K562 (cell line): ENCODE results near the gene SLC12A6. TPM values are rescaled to one million over a fixed set of nuclear protein-coding genes. Genes with fewer than 3 reads are reported as not detected.

Source experiments
- ATAC-seq: fragments of 200-7000 bp; cut with Tn5 transposase; 3 replicates; pipeline ENCODE4 v1.9.1; 2020; ENCODE audit warnings: moderate library complexity
- BruUV-seq: library from RNA; stranded (reverse); fragments of 400-500 nt; replicated peaks from 2 replicates; lab custom pipeline; 2021; lab: Mats Ljungman, UMichigan
- CTCF ChIA-PET: fragments of 300-600 bp; formaldehyde crosslinking; extraction: SDS; loops from one replicate; lab custom pipeline; 2021; ENCODE audit warnings: low intra/inter-chr PET ratio; lab: Yijun Ruan, JAX
- POLR2A ChIA-PET: fragments of 300-600, 350-650 bp; sonication (Branson Sonifier 250); formaldehyde crosslinking; extraction: SDS; loops from one replicate; lab custom pipeline; 2021; ENCODE audit warnings: antibody characterized with exemption, inconsistent platforms; lab: Yijun Ruan, JAX
- DNase-seq, 4 experiments: peaks; one replicate each; pipeline versions ENCODE4 v3.0.0 to v3.0.0-alpha.2; 2011 to 2018; ENCODE audit warnings: low spot score in 3 of 4, mixed read lengths in 3 of 4; ENCODE audit errors: extremely low read depth in 1 of 4
- FAIRE-seq: peaks from 2 replicates; lab custom pipeline; 2011; peaks lifted over from hg19 to GRCh38; lab: Jason Lieb, UNC
- H2AFZ ChIP-seq: 2 replicates; pipeline ENCODE4 v1.6.0; 2011; ENCODE audit warnings: low read depth, low read length, control low read depth, inconsistent platforms
- H3K27ac ChIP-seq: fragments of 200-600 bp; 3 replicates; pipeline ENCODE4 v1.8.0; 2011; ENCODE audit warnings: low read depth, mild to moderate bottlenecking, control low read depth, inconsistent platforms, low read length, moderate library complexity, mixed read lengths; ENCODE audit errors: extremely low read depth
- H3K27me3 ChIP-seq, 2 experiments: fragments of 300-600 bp in 1 of 2; 2 replicates in 1 of 2; 3 replicates in 1 of 2; pipeline versions ENCODE4 v1.6.0 to v1.8.0; 2011; ENCODE audit warnings: inconsistent platforms in 2 of 2, low read length in 2 of 2, mild to moderate bottlenecking in 1 of 2, mixed read lengths in 1 of 2, moderate library complexity in 1 of 2; ENCODE audit not compliant: control insufficient read depth in 2 of 2, insufficient read depth in 2 of 2
- H3K36me3 ChIP-seq: fragments of 300-600 bp; 3 replicates; pipeline ENCODE4 v1.8.0; 2011; ENCODE audit warnings: mild to moderate bottlenecking, low read length, inconsistent platforms; ENCODE audit not compliant: control insufficient read depth, insufficient read depth
- H3K4me1 ChIP-seq, 2 experiments: fragments of 200-600 bp in 1 of 2; replicated peaks in 1 of 2; 2 replicates in 1 of 2; 3 replicates in 1 of 2; pipeline versions ENCODE4 v1.5.1 to v1.8.0; 2011; ENCODE audit warnings: inconsistent platforms in 2 of 2, low read length in 2 of 2, mild to moderate bottlenecking in 1 of 2, mixed read lengths in 1 of 2, moderate library complexity in 1 of 2; ENCODE audit not compliant: control insufficient read depth in 2 of 2, insufficient read depth in 2 of 2
- H3K4me2 ChIP-seq: 2 replicates; pipeline ENCODE4 v1.6.1; 2011; ENCODE audit warnings: low read length, control low read depth, inconsistent platforms, mixed read lengths; ENCODE audit not compliant: insufficient read depth
- H3K4me3 ChIP-seq: fragments of 200-600 bp; sonication (generic), shearing (Covaris generic); 2 replicates; pipeline ENCODE4 v1.5.1; 2016; ENCODE audit warnings: control low read depth, inconsistent platforms
- H3K79me2 ChIP-seq: fragments of 200-600 bp; 3 replicates; pipeline ENCODE4 v1.8.0; 2011; ENCODE audit warnings: low read length, inconsistent platforms; ENCODE audit not compliant: control insufficient read depth, insufficient read depth
- H3K9ac ChIP-seq, 2 experiments: 2 replicates each; pipeline versions ENCODE4 v1.6.0 to v1.6.1; 2011; ENCODE audit warnings: low read depth in 2 of 2, low read length in 2 of 2, control low read depth in 1 of 2, inconsistent platforms in 1 of 2, mild to moderate bottlenecking in 1 of 2, mixed read lengths in 1 of 2; ENCODE audit not compliant: insufficient read depth in 1 of 2
- H3K9me1 ChIP-seq: one replicate; pipeline ENCODE4 v1.6.0; 2011; ENCODE audit warnings: inconsistent platforms, mild to moderate bottlenecking, low read length, moderate library complexity; ENCODE audit not compliant: control insufficient read depth, insufficient read depth
- H3K9me3 ChIP-seq: replicated peaks from 2 replicates; pipeline ENCODE4 v1.5.1; 2011; ENCODE audit warnings: low read depth, low read length, inconsistent platforms; ENCODE audit not compliant: control insufficient read depth, insufficient read depth
- H4K20me1 ChIP-seq: replicated peaks from 2 replicates; pipeline ENCODE4 v1.6.1; 2011; ENCODE audit warnings: low read length, inconsistent platforms, mixed read lengths; ENCODE audit not compliant: control insufficient read depth, insufficient read depth
- CC2D1A ChIP-seq: fragments of 450-650 bp; IDR thresholded peaks from 2 replicates; pipeline ENCODE4 v1.6.1; 2017; ENCODE audit warnings: mild to moderate bottlenecking
- CCAR2 ChIP-seq: fragments of 200-400 bp; formaldehyde crosslinking; IDR thresholded peaks from 2 replicates; pipeline ENCODE4 v1.6.1; 2017; ENCODE audit warnings: mild to moderate bottlenecking, low read depth, low read length
- MYC ChIP-seq, 2 experiments: fragments of 250-450 bp in 1 of 2; sonication (Bioruptor Pico) in 1 of 2; IDR thresholded peaks; 2 replicates each; pipeline versions ENCODE4 v1.5.1 to v1.6.1; 2012 to 2021; ENCODE audit warnings: low read depth in 2 of 2, borderline replicate concordance in 1 of 2, improper control_type of control experiment in 1 of 2, low read length in 1 of 2, mild to moderate bottlenecking in 1 of 2, moderate library complexity in 1 of 2
- ZNF57 ChIP-seq: fragments of 450-650 bp; formaldehyde crosslinking; IDR thresholded peaks from 2 replicates; pipeline ENCODE4 v1.4.0; 2020; ENCODE audit warnings: mild to moderate bottlenecking, moderate library complexity
- ZNF785 ChIP-seq: fragments of 250-450 bp; sonication (Bioruptor Pico); IDR thresholded peaks from 2 replicates; pipeline ENCODE4 v1.4.0; 2020; ENCODE audit warnings: mild to moderate bottlenecking
- WGBS: fragments of 100-300 bp; shearing (Covaris generic); methylation state at CpG from one replicate; pipeline ENCODE4 v1.1.6; 2016; ENCODE audit warnings: low coverage, mixed read lengths; ENCODE audit not compliant: insufficient coverage; ENCODE audit errors: missing lambda C conversion rate; 5-methylcytosine and 5-hydroxymethylcytosine counted together
- in situ Hi-C: fragments of 300-500 bp; cut with MboI; formaldehyde crosslinking; loops from 4 replicates; pipeline ENCODE4 v1.15.0; 2018; ENCODE audit warnings: inconsistent platforms, mixed read lengths
- intact Hi-C: fragments of 100-400 bp; cut with micrococcal nuclease; formaldehyde crosslinking; loops from 2 replicates; pipeline ENCODE4 v1.14.2; 2022
- polyA plus RNA-seq, 8 experiments: library from polyadenylated mRNA; depleted of rRNA in 4 of 8; stranded (reverse) in 5 of 8; unstranded in 3 of 8; fragments of >200 nt; fragmentation: Nextera tagmentation in 2 of 8; fragmentation: Illumina TruSeq in 1 of 8; extraction: Ambion mirVana in 2 of 8; extraction: Trizol in 1 of 8; gene quantifications; 2 replicates each; pipeline versions ENCODE4 v1.2.1 to v1.2.3, GENCODE V29; 2011 to 2014; ENCODE audit warnings: inconsistent platforms in 1 of 8, missing spikeins in 1 of 8
- total RNA-seq, 7 experiments: library from RNA; depleted of rRNA in 6 of 7; stranded (reverse); fragments of >200 nt in 6 of 7; fragmentation: Illumina TruSeq in 2 of 7; extraction: Trizol in 2 of 7; gene quantifications; 2 replicates each; pipeline versions ENCODE4 v1.2.1 to v1.2.3, GENCODE V29; 2011 to 2021; ENCODE audit warnings: low replicate concordance in 1 of 7
- TF ChIP-seq, protein P1 (sequence below): fragments of 450-650 bp; conservative IDR thresholded peaks from 2 replicates; pipeline ENCODE4 v1.6.1; 2016; ENCODE audit warnings: missing genetic modification characterization, low read depth, mild to moderate bottlenecking, control low read depth, missing compliant biosample characterization
- TF ChIP-seq, protein P2 (sequence below): sonication (generic); formaldehyde crosslinking; IDR thresholded peaks from 2 replicates; pipeline ENCODE4 v1.8.0; 2022; ENCODE audit warnings: missing genetic modification reagents, mild to moderate bottlenecking, borderline replicate concordance

SLC12A6 gene
- total and polyA plus RNA-seq, 9 of the 15 experiments (the other 6 are each of a cell fraction or from before 2014, with no cell fraction given): 1.4 to 16.4 (median 6.7) TPM

DNA sequence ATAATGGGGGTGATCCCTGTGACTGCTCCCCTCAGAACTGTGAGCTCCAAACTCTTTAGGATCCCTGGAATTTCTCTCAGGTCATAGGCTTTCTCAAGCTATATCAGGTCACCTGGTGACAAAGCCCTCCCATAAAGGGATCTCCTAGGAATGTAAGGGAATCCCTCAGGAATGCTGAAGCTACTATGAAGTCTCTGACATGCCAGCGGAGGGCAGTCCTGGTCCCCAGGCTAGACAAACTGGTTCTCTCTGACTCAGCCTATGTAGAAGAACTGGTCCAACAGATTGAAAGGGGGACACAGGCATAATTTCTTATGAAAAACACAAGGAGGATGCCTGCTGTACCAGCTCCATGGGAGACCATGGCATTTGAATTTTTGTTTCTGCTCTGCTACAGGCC is 22.7 kb upstream of the SLC12A6 start (continued):
- TF ChIP-seq CC2D1A: no peak
- no peak for TF ChIP-seq MYC (IDR thresholded peaks at IDR 0.05; ENCODE audit: low read depth, low read length)
- TF ChIP-seq MYC (CRISPR knock-in tag; IDR thresholded peaks at IDR 0.05; ENCODE audit: borderline replicate concordance, low read depth): no peak
- TF ChIP-seq, protein P1, sequence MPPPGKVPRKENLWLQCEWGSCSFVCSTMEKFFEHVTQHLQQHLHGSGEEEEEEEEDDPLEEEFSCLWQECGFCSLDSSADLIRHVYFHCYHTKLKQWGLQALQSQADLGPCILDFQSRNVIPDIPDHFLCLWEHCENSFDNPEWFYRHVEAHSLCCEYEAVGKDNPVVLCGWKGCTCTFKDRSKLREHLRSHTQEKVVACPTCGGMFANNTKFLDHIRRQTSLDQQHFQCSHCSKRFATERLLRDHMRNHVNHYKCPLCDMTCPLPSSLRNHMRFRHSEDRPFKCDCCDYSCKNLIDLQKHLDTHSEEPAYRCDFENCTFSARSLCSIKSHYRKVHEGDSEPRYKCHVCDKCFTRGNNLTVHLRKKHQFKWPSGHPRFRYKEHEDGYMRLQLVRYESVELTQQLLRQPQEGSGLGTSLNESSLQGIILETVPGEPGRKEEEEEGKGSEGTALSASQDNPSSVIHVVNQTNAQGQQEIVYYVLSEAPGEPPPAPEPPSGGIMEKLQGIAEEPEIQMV (tag): no peak
- TF ChIP-seq ZNF785: no peak
- TF ChIP-seq, all 486 proteins: peak for 0

DNA sequence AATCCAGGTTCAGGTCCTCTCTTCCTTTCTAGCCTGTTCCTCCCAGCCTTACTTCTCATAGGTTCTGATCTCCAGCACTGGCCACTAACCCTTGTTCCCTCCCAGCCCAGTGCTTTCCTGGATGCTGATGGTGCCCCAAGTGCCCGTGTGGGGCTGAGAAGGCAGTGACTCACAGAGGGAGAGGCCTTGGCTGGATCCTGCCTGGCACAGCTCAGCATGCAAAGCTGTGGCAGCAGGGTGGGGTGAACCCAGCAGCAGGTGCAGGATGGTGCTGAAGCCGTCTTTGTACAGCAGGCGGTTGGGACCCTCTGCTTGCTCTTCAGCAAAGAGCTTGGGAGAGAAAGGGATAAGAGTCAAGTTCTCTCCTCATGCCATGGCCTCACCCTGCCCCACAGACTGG is 21.8 kb upstream of the SLC12A6 start:
- FAIRE-seq: no peak
- in situ Hi-C loops: no loop called here
- WGBS: 76% methylated on average over 3 of the region's 3 CpGs

More for the DNA sequence above, 21.8 kb upstream of the SLC12A6 start:
- H3K79me2 ChIP-seq: no peaks in the 10 kb centered on the region
- H4K20me1 ChIP-seq: no peaks in the 10 kb centered on the region
- ChIA-PET POLR2A (interaction anchor here (1.0 to 2.7 kb wide), 3 partner anchors 21 to 126 kb away, joined by 3 to 9 read pairs (median 4); partner anchors contain the start of gene SLC12A6), CTCF (no interaction called here)
- no peak overlapping the region for H3K4me3 ChIP-seq
- peaks cover 0 to 1% of the 10 kb centered on the region in 2 experiments; a peak in 1 of 5 replicates for H3K27me3 ChIP-seq
- intact Hi-C loops: no loop called here
- no peak overlapping the region for H3K9ac ChIP-seq
- no peak for DNase-seq
- BruUV-seq: TSS peak; percentile 16
- H3K4me2 ChIP-seq: no peak overlapping the region
- H3K36me3 ChIP-seq: peaks cover 43% of the 10 kb centered on the region; the same call in 2 of the 3 replicates
- H3K9me3 ChIP-seq: no peaks in the 10 kb centered on the region
- no peak for TF ChIP-seq ZNF57 (CRISPR knock-in tag)
- TF ChIP-seq, protein P2, sequence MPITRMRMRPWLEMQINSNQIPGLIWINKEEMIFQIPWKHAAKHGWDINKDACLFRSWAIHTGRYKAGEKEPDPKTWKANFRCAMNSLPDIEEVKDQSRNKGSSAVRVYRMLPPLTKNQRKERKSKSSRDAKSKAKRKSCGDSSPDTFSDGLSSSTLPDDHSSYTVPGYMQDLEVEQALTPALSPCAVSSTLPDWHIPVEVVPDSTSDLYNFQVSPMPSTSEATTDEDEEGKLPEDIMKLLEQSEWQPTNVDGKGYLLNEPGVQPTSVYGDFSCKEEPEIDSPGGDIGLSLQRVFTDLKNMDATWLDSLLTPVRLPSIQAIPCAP: no peak
- TF ChIP-seq CCAR2: no peak
- H3K27ac ChIP-seq: no peak overlapping the region
- no peak for ATAC-seq
- H3K9me1 ChIP-seq: no peaks in the 10 kb centered on the region
- H3K4me1 ChIP-seq: peaks cover 0 to 2% of the 10 kb centered on the region in 2 experiments; a peak in 1 of 5 replicates
- H2AFZ ChIP-seq: no peak overlapping the region
